SJCRH30 (cell line): ENCODE data around the gene EP300. TPM values are rescaled to one million over a fixed set of nuclear protein-coding genes. Genes with fewer than 3 reads are reported as not detected.
"Not testable (repeated sequence)": the region's sequence is repeated elsewhere in the genome, so short reads cannot be mapped to it uniquely, and the experiment has no call there.

Experiments
- DNase-seq, 2 experiments: peaks; one replicate each; pipeline ENCODE4 v3.0.0-alpha.2; 2015 to 2020
- H3K27ac ChIP-seq: fragments of 250-450 bp; sonication (Bioruptor Pico); 2 replicates; pipeline ENCODE4 v1.5.1; 2020; ENCODE audit warnings: mild to moderate bottlenecking, moderate library complexity
- H3K27me3 ChIP-seq: fragments of 250-450 bp; sonication (Bioruptor Pico); 2 replicates; pipeline ENCODE4 v1.5.1; 2020; ENCODE audit warnings: mild to moderate bottlenecking, moderate library complexity
- H3K36me3 ChIP-seq: fragments of 250-450 bp; sonication (Bioruptor Pico); 2 replicates; pipeline ENCODE4 v1.5.1; 2020; ENCODE audit warnings: mild to moderate bottlenecking, moderate library complexity
- H3K4me1 ChIP-seq: fragments of 250-450 bp; sonication (Bioruptor Pico); 2 replicates; pipeline ENCODE4 v1.5.1; 2020; ENCODE audit warnings: mild to moderate bottlenecking, moderate library complexity
- H3K4me3 ChIP-seq: fragments of 250-450 bp; sonication (Bioruptor Pico); 2 replicates; pipeline ENCODE4 v1.5.1; 2020; ENCODE audit warnings: mild to moderate bottlenecking, moderate library complexity
- H3K9me3 ChIP-seq: fragments of 250-450 bp; sonication (Bioruptor Pico); replicated peaks from 2 replicates; pipeline ENCODE4 v1.5.1; 2020; ENCODE audit warnings: mild to moderate bottlenecking, moderate library complexity
- total RNA-seq: library from RNA; depleted of rRNA; stranded (reverse); fragments of >200 nt; shearing (Covaris generic); gene quantifications from 2 replicates; pipeline ENCODE4 v1.2.3, GENCODE V29; 2014; rRNA removed

Gene EP300
- total RNA-seq, result 27.5 and 29.7 TPM in 2 replicates

- H3K36me3 ChIP-seq, result no peaks in the 10 kb centered on the region
- H3K4me3 ChIP-seq, result peak within 1 kb of the TSS; percentile 87
- peak within 1 kb of the TSS; percentile 95 for H3K27ac ChIP-seq
- no peaks in the 10 kb centered on the region for H3K27me3 ChIP-seq
- no peaks in the 10 kb centered on the region for H3K9me3 ChIP-seq
- H3K4me1 ChIP-seq, result no peaks in the 10 kb centered on the region
- DNase-seq, result peak; percentile 65 to 69
Observed at GRCh38 chr22:41092023-41092817, at the start of gene EP300. Gene EP300 (plus strand): TSS chr22:41092592. CDS start chr22:41093005, 413 bp downstream.

GRCh38 chr22:41043722-41044121, 48.7 kb upstream of the EP300 start:
- Histone ChIP-seq H3K27me3 (no peaks in the 10 kb centered on the region), H3K36me3 (no peaks in the 10 kb centered on the region), H3K9me3 (no peaks in the 10 kb centered on the region), H3K4me1 (no peaks in the 10 kb centered on the region; the same call in 1 of the 2 replicates), H3K27ac (no peak overlapping the region), H3K4me3 (no peak overlapping the region)
- DNase-seq, result no peak

- H3K4me3 ChIP-seq, H3K4me1 ChIP-seq, H3K27ac ChIP-seq, DNase-seq, H3K27me3 ChIP-seq, H3K36me3 ChIP-seq, H3K9me3 ChIP-seq: not testable (repeated sequence)
Observed at GRCh38 chr22:41045575-41045974, 46.8 kb upstream of the EP300 start.

- H3K9me3 ChIP-seq, result no peaks in the 10 kb centered on the region
- peaks cover 14% of the 10 kb centered on the region for H3K4me1 ChIP-seq
- no peaks in the 10 kb centered on the region for H3K36me3 ChIP-seq
- DNase-seq, result no peak
- no peak overlapping the region for H3K4me3 ChIP-seq
- no peaks in the 10 kb centered on the region for H3K27me3 ChIP-seq
- peak overlapping the region; percentile 96 for H3K27ac ChIP-seq
Observed at GRCh38 chr22:41047801-41048211, 44.6 kb upstream of the EP300 start.

GRCh38 chr22:41048345-41048744, 44.0 kb upstream of the EP300 start:
- Histone ChIP-seq H3K4me3 (peak overlapping the region; percentile 41), H3K4me1 (peaks cover 20% of the 10 kb centered on the region), H3K27ac (peak overlapping the region; percentile 96)
- not testable (repeated sequence) for H3K36me3 ChIP-seq, H3K9me3 ChIP-seq, H3K27me3 ChIP-seq
- DNase-seq, result peak in 1 of 2 experiments; percentile 12

GRCh38 chr22:41048791-41049717, 43.3 kb upstream of the EP300 start:
- H3K27me3 ChIP-seq, result no peaks in the 10 kb centered on the region
- H3K9me3 ChIP-seq, result no peaks in the 10 kb centered on the region
- peaks cover 21% of the 10 kb centered on the region for H3K4me1 ChIP-seq
- peak overlapping the region; percentile 96 for H3K27ac ChIP-seq
- peak; percentile 97 for DNase-seq
- H3K4me3 ChIP-seq, result peak overlapping the region; percentile 41
- H3K36me3 ChIP-seq, result no peaks in the 10 kb centered on the region

GRCh38 chr22:41049795-41050194, 42.6 kb upstream of the EP300 start:
- DNase-seq, H3K36me3 ChIP-seq, H3K9me3 ChIP-seq, H3K27me3 ChIP-seq: not testable (repeated sequence)
- Histone ChIP-seq H3K4me1 (peaks cover 21% of the 10 kb centered on the region), H3K4me3 (peak overlapping the region; percentile 41), H3K27ac (peak overlapping the region; percentile 96)

GRCh38 chr22:41050883-41051282, 41.5 kb upstream of the EP300 start:
- no peak overlapping the region for H3K27ac ChIP-seq
- H3K27me3 ChIP-seq, result no peaks in the 10 kb centered on the region
- no peak overlapping the region for H3K4me3 ChIP-seq
- peaks cover 21% of the 10 kb centered on the region for H3K4me1 ChIP-seq
- no peaks in the 10 kb centered on the region for H3K9me3 ChIP-seq
- DNase-seq, result no peak
- no peaks in the 10 kb centered on the region for H3K36me3 ChIP-seq

- peak overlapping the region; percentile 38 for H3K27ac ChIP-seq
- H3K36me3 ChIP-seq, result no peaks in the 10 kb centered on the region
- H3K27me3 ChIP-seq, result no peaks in the 10 kb centered on the region
- H3K4me3 ChIP-seq, result no peak overlapping the region
- DNase-seq, result peak; percentile 45 to 60
- H3K4me1 ChIP-seq, result peaks cover 21% of the 10 kb centered on the region
- no peaks in the 10 kb centered on the region for H3K9me3 ChIP-seq
Observed at GRCh38 chr22:41052661-41053490, 39.5 kb upstream of the EP300 start.

GRCh38 chr22:41057076-41057475, 35.3 kb upstream of the EP300 start:
- H3K36me3 ChIP-seq, result no peaks in the 10 kb centered on the region
- H3K4me1 ChIP-seq, result peaks cover 14% of the 10 kb centered on the region
- no peak for DNase-seq
- H3K9me3 ChIP-seq, result no peaks in the 10 kb centered on the region
- no peak overlapping the region for H3K4me3 ChIP-seq
- H3K27ac ChIP-seq, result no peak overlapping the region
- H3K27me3 ChIP-seq, result no peaks in the 10 kb centered on the region

GRCh38 chr22:41062146-41062545, 30.2 kb upstream of the EP300 start:
- no peaks in the 10 kb centered on the region for H3K9me3 ChIP-seq
- H3K27me3 ChIP-seq, result no peaks in the 10 kb centered on the region
- H3K4me1 ChIP-seq, result no peaks in the 10 kb centered on the region
- H3K36me3 ChIP-seq, result no peaks in the 10 kb centered on the region
- H3K27ac ChIP-seq, result no peak overlapping the region
- no peak overlapping the region for H3K4me3 ChIP-seq
- no peak for DNase-seq

- H3K27ac ChIP-seq, H3K4me3 ChIP-seq, DNase-seq, H3K9me3 ChIP-seq, H3K36me3 ChIP-seq, H3K4me1 ChIP-seq, H3K27me3 ChIP-seq: not testable (repeated sequence)
Observed at GRCh38 chr22:41064326-41064725, 28.1 kb upstream of the EP300 start.

GRCh38 chr22:41066341-41066740, 26.1 kb upstream of the EP300 start:
- H3K4me3 ChIP-seq, H3K27ac ChIP-seq, H3K9me3 ChIP-seq, H3K27me3 ChIP-seq, H3K36me3 ChIP-seq, DNase-seq, H3K4me1 ChIP-seq: not testable (repeated sequence)

- not testable (repeated sequence) for H3K4me1 ChIP-seq, H3K4me3 ChIP-seq, H3K27ac ChIP-seq, H3K9me3 ChIP-seq, H3K27me3 ChIP-seq, DNase-seq, H3K36me3 ChIP-seq
Observed at GRCh38 chr22:41067968-41068367, 24.4 kb upstream of the EP300 start.
